HEK293 (cell line): ENCODE results near the gene TEX2.

Experiments
- MYNN ChIP-seq: fragments of 450-650 bp; formaldehyde crosslinking; IDR thresholded peaks from 2 replicates; pipeline ENCODE4 v1.5.1; 2016; ENCODE audit warnings: missing biosample characterization, missing genetic modification characterization, borderline replicate concordance
- OSR2 ChIP-seq: fragments of 450-650 bp; formaldehyde crosslinking; IDR thresholded peaks from 2 replicates; pipeline ENCODE4 v1.5.1; 2016; ENCODE audit warnings: missing biosample characterization, missing genetic modification characterization
- OVOL3 ChIP-seq: fragments of 450-650 bp; formaldehyde crosslinking; IDR thresholded peaks from 2 replicates; pipeline ENCODE4 v1.5.1; 2016; ENCODE audit warnings: missing biosample characterization, missing genetic modification characterization
- SP7 ChIP-seq: fragments of 450-650 bp; formaldehyde crosslinking; IDR thresholded peaks from 2 replicates; pipeline ENCODE4 v1.5.1; 2016; ENCODE audit warnings: missing biosample characterization, missing genetic modification characterization
- YY1 ChIP-seq: fragments of 450-650 bp; formaldehyde crosslinking; IDR thresholded peaks from 2 replicates; pipeline ENCODE4 v1.5.1; 2018; ENCODE audit warnings: missing biosample characterization, missing genetic modification characterization
- ZNF121 ChIP-seq: fragments of 450-650 bp; formaldehyde crosslinking; IDR thresholded peaks from 2 replicates; pipeline ENCODE4 v1.5.1; 2016; ENCODE audit warnings: missing biosample characterization, missing genetic modification characterization
- ZNF132 ChIP-seq: fragments of 450-650 bp; formaldehyde crosslinking; IDR thresholded peaks from 2 replicates; pipeline ENCODE4 v1.5.1; 2017; ENCODE audit warnings: missing biosample characterization, missing genetic modification characterization, borderline replicate concordance
- ZNF16 ChIP-seq: fragments of 450-650 bp; formaldehyde crosslinking; IDR thresholded peaks from 2 replicates; pipeline ENCODE4 v1.5.1; 2016; ENCODE audit warnings: low read depth, missing biosample characterization, missing genetic modification characterization
- ZNF175 ChIP-seq: fragments of 450-650 bp; formaldehyde crosslinking; IDR thresholded peaks from 2 replicates; pipeline ENCODE4 v1.5.1; 2016; ENCODE audit warnings: missing biosample characterization, missing genetic modification characterization
- ZNF280D ChIP-seq: fragments of 450-650 bp; formaldehyde crosslinking; IDR thresholded peaks from 2 replicates; pipeline ENCODE4 v1.5.1; 2016; ENCODE audit warnings: missing biosample characterization, missing genetic modification characterization
- ZNF341 ChIP-seq: fragments of 450-650 bp; formaldehyde crosslinking; IDR thresholded peaks from 2 replicates; pipeline ENCODE4; 2016; ENCODE audit warnings: low read depth, missing biosample characterization, missing genetic modification characterization
- ZNF423 ChIP-seq: fragments of 450-650 bp; formaldehyde crosslinking; IDR thresholded peaks from 2 replicates; pipeline ENCODE4 v1.5.1; 2016; ENCODE audit warnings: missing biosample characterization, missing genetic modification characterization
- ZNF426 ChIP-seq: fragments of 450-650 bp; formaldehyde crosslinking; IDR thresholded peaks from 2 replicates; pipeline ENCODE4 v1.5.1; 2017; ENCODE audit warnings: missing biosample characterization, missing genetic modification characterization, mild to moderate bottlenecking, inconsistent platforms, moderate library complexity
- ZNF449 ChIP-seq: fragments of 450-650 bp; formaldehyde crosslinking; IDR thresholded peaks from 2 replicates; pipeline ENCODE4 v1.5.1; 2017; ENCODE audit warnings: missing biosample characterization, mild to moderate bottlenecking, missing genetic modification characterization, moderate library complexity
- ZNF488 ChIP-seq: fragments of 450-650 bp; formaldehyde crosslinking; IDR thresholded peaks from 2 replicates; pipeline ENCODE4 v1.5.1; 2016; ENCODE audit warnings: missing biosample characterization, missing genetic modification characterization
- ZNF513 ChIP-seq: fragments of 450-650 bp; IDR thresholded peaks from 2 replicates; pipeline ENCODE4 v1.5.1; 2018; ENCODE audit warnings: missing biosample characterization, missing genetic modification characterization
- ZNF514 ChIP-seq: fragments of 450-650 bp; formaldehyde crosslinking; IDR thresholded peaks from 2 replicates; pipeline ENCODE4 v1.5.1; 2016; ENCODE audit warnings: missing biosample characterization, missing genetic modification characterization
- ZNF548 ChIP-seq: fragments of 450-650 bp; formaldehyde crosslinking; IDR thresholded peaks from 2 replicates; pipeline ENCODE4 v1.5.1; 2016; ENCODE audit warnings: missing biosample characterization, missing genetic modification characterization
- ZNF555 ChIP-seq: fragments of 450-650 bp; formaldehyde crosslinking; conservative IDR thresholded peaks from 2 replicates; pipeline ENCODE4 v1.5.1; 2017; ENCODE audit warnings: missing biosample characterization, mild to moderate bottlenecking, missing genetic modification characterization, inconsistent platforms
- ZNF561 ChIP-seq: fragments of 450-650 bp; IDR thresholded peaks from 2 replicates; pipeline ENCODE4 v1.5.1; 2018; ENCODE audit warnings: missing biosample characterization, missing genetic modification characterization, borderline replicate concordance
- ZNF610 ChIP-seq: fragments of 450-650 bp; formaldehyde crosslinking; IDR thresholded peaks from 2 replicates; pipeline ENCODE4 v1.5.1; 2016; ENCODE audit warnings: missing biosample characterization, missing genetic modification characterization, borderline replicate concordance
- ZNF76 ChIP-seq: fragments of 450-650 bp; formaldehyde crosslinking; IDR thresholded peaks from 2 replicates; pipeline ENCODE4; 2016; ENCODE audit warnings: low read depth, missing biosample characterization, missing genetic modification characterization, borderline replicate concordance
- ZNF777 ChIP-seq: fragments of 450-650 bp; formaldehyde crosslinking; IDR thresholded peaks from 2 replicates; pipeline ENCODE4 v1.5.1; 2017; ENCODE audit warnings: missing biosample characterization, missing genetic modification characterization, borderline replicate concordance
- ZSCAN18 ChIP-seq: fragments of 450-650 bp; formaldehyde crosslinking; IDR thresholded peaks from 2 replicates; pipeline ENCODE4 v1.5.1; 2016; ENCODE audit warnings: missing biosample characterization, missing genetic modification characterization
- ZSCAN30 ChIP-seq: fragments of 450-650 bp; IDR thresholded peaks from 2 replicates; pipeline ENCODE4 v1.5.1; 2018; ENCODE audit warnings: missing biosample characterization, mild to moderate bottlenecking, missing genetic modification characterization, moderate library complexity
- TF ChIP-seq, protein P1 (sequence below): fragments of 450-650 bp; formaldehyde crosslinking; IDR thresholded peaks from 2 replicates; pipeline ENCODE4 v1.5.1; 2017; ENCODE audit warnings: missing biosample characterization, missing genetic modification characterization
- TF ChIP-seq, protein P2 (sequence below): fragments of 450-650 bp; formaldehyde crosslinking; IDR thresholded peaks from 2 replicates; pipeline ENCODE4 v1.5.1; 2016; ENCODE audit warnings: missing biosample characterization, missing genetic modification characterization

TEX2 gene

DNA sequence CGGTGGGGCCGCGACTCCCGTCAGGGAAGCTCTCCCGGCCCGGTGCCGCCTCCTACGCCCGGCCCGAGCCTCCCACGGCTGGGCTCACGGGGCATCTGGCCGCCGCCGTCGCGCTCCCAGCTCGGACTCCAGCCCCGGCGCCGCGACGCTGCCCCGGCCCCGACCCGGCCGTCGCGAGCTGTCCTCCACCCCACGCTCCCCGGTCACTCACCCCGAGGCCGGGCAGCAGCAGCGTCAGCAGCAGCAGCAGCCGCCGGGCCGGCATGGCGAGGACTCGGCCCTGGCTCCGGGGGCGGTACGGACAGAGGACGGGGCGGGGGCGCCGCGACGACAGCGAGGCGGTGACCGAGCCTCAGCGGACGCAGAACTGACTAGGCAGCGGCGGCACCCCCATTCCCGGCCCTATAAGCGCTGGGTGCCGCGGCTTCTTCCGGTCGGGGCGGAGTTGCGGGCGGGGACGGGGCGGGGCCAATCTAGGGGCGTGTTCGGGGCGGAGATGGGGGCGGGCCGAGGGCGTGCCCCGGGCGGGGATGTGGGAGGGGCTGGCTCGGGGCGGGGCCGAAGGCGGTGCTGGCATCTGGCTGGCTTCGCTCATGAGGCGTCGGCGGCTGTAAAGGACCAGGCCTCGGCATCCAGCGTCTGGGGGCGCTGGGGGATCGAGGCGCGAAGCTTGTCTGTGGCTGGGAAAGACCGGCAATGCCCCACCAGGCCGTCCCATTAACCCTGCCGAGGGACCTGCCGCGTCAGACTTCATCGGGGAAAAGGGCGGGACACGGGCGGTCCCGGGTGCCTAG, 133.1 kb downstream of the TEX2 start, which contains the start of gene ERN1 (continued):
- TF ChIP-seq ZNF514 (no peak), OVOL3 (tag by site-specific recombination) (no peak), ZNF513 (tag by site-specific recombination) (no peak), ZNF423 (tag by site-specific recombination) (no peak), YY1 (tag by site-specific recombination) (no peak), ZNF280D (no peak), ZNF132 (tag by site-specific recombination) (no peak), ZNF555 (tag by site-specific recombination) (no peak), MYNN (tag by site-specific recombination) (no peak), ZNF426 (tag by site-specific recombination) (no peak), ZNF121 (tag by site-specific recombination) (no peak), ZNF548 (tag by site-specific recombination) (no peak), ZSCAN30 (tag by site-specific recombination) (peak; percentile 57; the same call in 1 of the 2 replicates), ZNF610 (tag by site-specific recombination) (no peak), ZSCAN18 (tag by site-specific recombination) (no peak), ZNF449 (tag by site-specific recombination) (no peak), ZNF777 (tag by site-specific recombination) (no peak), ZNF16 (tag by site-specific recombination) (no peak), SP7 (tag by site-specific recombination) (no peak), ZNF488 (tag by site-specific recombination) (no peak), ZNF561 (tag by site-specific recombination) (peak; percentile 61; the same call in 1 of the 2 replicates), ZNF76 (tag by site-specific recombination) (no peak), ZNF175 (no peak), OSR2 (tag by site-specific recombination) (no peak), ZNF341 (tag by site-specific recombination) (no peak)
- TF ChIP-seq, protein P1, sequence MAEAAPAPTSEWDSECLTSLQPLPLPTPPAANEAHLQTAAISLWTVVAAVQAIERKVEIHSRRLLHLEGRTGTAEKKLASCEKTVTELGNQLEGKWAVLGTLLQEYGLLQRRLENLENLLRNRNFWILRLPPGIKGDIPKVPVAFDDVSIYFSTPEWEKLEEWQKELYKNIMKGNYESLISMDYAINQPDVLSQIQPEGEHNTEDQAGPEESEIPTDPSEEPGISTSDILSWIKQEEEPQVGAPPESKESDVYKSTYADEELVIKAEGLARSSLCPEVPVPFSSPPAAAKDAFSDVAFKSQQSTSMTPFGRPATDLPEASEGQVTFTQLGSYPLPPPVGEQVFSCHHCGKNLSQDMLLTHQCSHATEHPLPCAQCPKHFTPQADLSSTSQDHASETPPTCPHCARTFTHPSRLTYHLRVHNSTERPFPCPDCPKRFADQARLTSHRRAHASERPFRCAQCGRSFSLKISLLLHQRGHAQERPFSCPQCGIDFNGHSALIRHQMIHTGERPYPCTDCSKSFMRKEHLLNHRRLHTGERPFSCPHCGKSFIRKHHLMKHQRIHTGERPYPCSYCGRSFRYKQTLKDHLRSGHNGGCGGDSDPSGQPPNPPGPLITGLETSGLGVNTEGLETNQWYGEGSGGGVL (tag by site-specific recombination): no peak
- TF ChIP-seq, protein P2, sequence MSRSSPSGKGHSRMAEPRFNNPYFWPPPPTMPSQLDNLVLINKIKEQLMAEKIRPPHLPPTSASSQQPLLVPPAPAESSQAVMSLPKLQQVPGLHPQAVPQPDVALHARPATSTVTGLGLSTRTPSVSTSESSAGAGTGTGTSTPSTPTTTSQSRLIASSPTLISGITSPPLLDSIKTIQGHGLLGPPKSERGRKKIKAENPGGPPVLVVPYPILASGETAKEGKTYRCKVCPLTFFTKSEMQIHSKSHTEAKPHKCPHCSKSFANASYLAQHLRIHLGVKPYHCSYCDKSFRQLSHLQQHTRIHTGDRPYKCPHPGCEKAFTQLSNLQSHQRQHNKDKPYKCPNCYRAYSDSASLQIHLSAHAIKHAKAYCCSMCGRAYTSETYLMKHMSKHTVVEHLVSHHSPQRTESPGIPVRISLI: no peak
